DND-41 (cell line): ENCODE results near the gene STARD13.

Source experiments
- CTCF ChIP-seq: IDR thresholded peaks from 2 replicates; pipeline ENCODE4 v1.5.1; 2012; ENCODE audit warnings: borderline replicate concordance, low read length, moderate library complexity, mild to moderate bottlenecking; ENCODE audit not compliant: poor library complexity, severe bottlenecking; ENCODE audit errors: extremely low read depth
- EZH2 ChIP-seq: IDR thresholded peaks from 3 replicates; pipeline ENCODE4 v1.6.1; 2012; ENCODE audit warnings: borderline replicate concordance, low read depth, mild to moderate bottlenecking, moderate library complexity, low read length, inconsistent platforms; ENCODE audit not compliant: severe bottlenecking

- TF ChIP-seq CTCF (no peak), EZH2 (no peak)
These were observed 175.2 kb downstream of the STARD13 start for GRCh38 chr13:33110386-33110712.
